Suprapubic skin (tissue), 4 donors: ENCODE data around the gene TBC1D22A. TPM values are rescaled to one million over a fixed set of nuclear protein-coding genes. Genes with fewer than 3 reads are reported as not detected.

ENCODE experiments used
- DNase-seq, 2 donors: peaks; one replicate each; pipeline ENCODE4 v3.0.0-alpha.2; 2019; ENCODE audit warnings: low spot score in 2 of 2
- H3K27ac ChIP-seq: fragments of 200-600 bp; sonication (generic); one replicate; pipeline ENCODE4 v1.5.1; 2019
- H3K27me3 ChIP-seq: fragments of 200-600 bp; sonication (generic); one replicate; pipeline ENCODE4 v1.5.1; 2019
- H3K36me3 ChIP-seq: fragments of 200-600 bp; sonication (generic); one replicate; pipeline ENCODE4 v1.5.1; 2019
- H3K4me1 ChIP-seq: fragments of 200-600 bp; sonication (generic); one replicate; pipeline ENCODE4 v1.5.1; 2019
- H3K4me3 ChIP-seq: fragments of 200-600 bp; sonication (generic); one replicate; pipeline ENCODE4 v1.5.1; 2019; ENCODE audit warnings: mild to moderate bottlenecking
- H3K9me3 ChIP-seq: fragments of 200-600 bp; sonication (generic); one replicate; pipeline ENCODE4 v1.5.1; 2019
- CTCF ChIP-seq, 2 donors: fragments of 200-600 bp in 1 of 2; fragments of 450-650 bp in 1 of 2; sonication (generic) in 1 of 2; IDR thresholded peaks; one replicate each; pipeline ENCODE4 v1.5.1; 2016 to 2019; ENCODE audit warnings: antibody characterized with exemption in 2 of 2, mild to moderate bottlenecking in 1 of 2, moderate library complexity in 1 of 2
- EP300 ChIP-seq: sonication (generic); formaldehyde crosslinking; IDR thresholded peaks from one replicate; pipeline ENCODE4 v1.6.1; 2017; ENCODE audit warnings: antibody characterized with exemption
- POLR2A ChIP-seq, 2 donors: fragments of 450-650 bp; IDR thresholded peaks; one replicate each; pipeline ENCODE4 v1.6.1; 2017; ENCODE audit warnings: antibody characterized with exemption in 2 of 2, mild to moderate bottlenecking in 2 of 2, moderate library complexity in 2 of 2
- POLR2AphosphoS5 ChIP-seq, 3 donors: sonication (generic); formaldehyde crosslinking; IDR thresholded peaks; one replicate each; pipeline ENCODE4 v1.6.1; 2017; ENCODE audit warnings: antibody characterized with exemption in 3 of 3
- WGBS: methylation state at CpG from one replicate; pipeline ENCODE4 v1.1.5; 2018; 5-methylcytosine and 5-hydroxymethylcytosine counted together
- total RNA-seq, 4 donors: library from RNA; depleted of rRNA; stranded (reverse); fragments of >200 nt; gene quantifications; one replicate each; pipeline ENCODE4 v1.1.0, GENCODE V29; 2016

Gene TBC1D22A
- total RNA-seq, 4 donors from 2014 or later = 24.8 to 43.2 (median 35.4) TPM

DNA sequence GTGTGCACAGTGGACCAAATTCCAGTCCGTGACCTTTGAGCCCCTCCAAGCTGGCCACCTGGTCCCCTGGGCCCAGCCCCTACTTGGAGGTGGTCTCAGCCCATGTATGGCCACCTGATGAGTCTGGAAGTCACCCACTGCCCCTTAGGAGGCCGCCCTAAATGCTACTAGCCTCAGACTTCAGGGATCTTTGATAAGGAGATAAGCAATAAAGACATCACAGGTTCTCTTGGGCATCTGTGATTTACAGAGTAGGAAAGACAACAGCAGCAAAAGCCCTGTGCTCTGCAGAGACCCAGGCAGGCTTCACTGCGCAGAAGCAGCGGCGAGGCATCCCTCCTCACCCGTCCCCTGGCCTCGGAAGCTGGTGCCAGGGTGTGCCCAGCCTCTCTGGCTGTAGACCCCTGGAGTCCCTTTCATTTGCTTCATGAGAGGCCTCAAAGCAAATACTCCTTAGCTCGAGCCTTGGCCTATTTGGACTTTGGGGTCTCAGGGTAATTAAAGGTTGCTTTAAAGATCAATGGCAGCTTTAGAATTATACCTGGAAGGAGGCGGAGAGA lies 360.1 kb downstream of the TBC1D22A start:
- peak in 1 of 2 donors; percentile 37 for DNase-seq
- Histone ChIP-seq H3K4me1 (peaks cover 20% of the 10 kb centered on the region), H3K4me3 (no peak overlapping the region), H3K27ac (no peak overlapping the region), H3K36me3 (no peaks in the 10 kb centered on the region), H3K27me3 (no peaks in the 10 kb centered on the region), H3K9me3 (no peaks in the 10 kb centered on the region)
- WGBS = 87% methylated on average over 8 of the region's 9 CpGs
- TF ChIP-seq EP300 (no peak), CTCF (IDR thresholded peaks at IDR 0.05) (no peak), POLR2AphosphoS5 (IDR thresholded peaks at IDR 0.05) (no peak), POLR2A (IDR thresholded peaks at IDR 0.05) (no peak)

DNA sequence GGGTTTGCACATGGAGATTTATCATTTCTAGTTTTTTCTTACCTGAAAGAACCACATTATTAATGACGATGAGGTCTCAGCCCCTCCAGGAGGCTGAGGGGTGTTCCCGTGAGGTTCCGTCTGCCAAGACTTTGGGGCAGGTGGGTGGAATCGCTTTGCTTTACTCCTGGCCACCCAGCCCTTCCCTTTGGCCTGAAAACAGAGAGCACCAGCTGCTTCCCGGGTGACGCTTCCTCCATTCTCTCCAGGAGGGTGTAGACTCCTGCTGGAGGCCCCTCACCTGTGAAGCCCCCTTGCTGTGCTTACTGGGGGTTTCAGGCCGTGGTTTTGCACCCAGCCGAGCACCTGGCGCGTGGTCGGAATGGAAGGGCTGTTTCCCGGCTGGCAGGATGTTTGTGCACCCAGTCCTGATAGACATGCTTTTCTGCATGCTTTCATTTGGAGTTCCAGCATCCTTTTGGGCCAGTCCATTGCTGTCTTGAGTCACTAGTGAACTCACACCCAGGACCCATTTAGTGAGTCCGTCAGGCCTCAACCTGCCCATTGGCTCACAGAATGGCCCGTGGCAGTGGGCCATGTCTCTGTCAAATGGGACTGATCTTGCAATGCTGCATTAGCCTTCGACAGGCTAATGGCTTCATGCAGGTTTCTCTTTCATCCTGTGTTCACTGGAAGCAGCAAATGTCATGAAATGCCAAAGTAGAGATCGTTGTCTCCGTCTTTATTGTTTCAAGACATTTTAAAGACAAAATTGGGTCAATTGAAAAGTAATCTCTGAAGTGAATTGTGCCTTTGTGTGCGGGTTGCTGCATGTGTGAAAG lies 360.8 kb downstream of the TBC1D22A start:
- no peaks in the 10 kb centered on the region for H3K9me3 ChIP-seq
- H3K27me3 ChIP-seq = no peaks in the 10 kb centered on the region
- H3K4me3 ChIP-seq = no peak overlapping the region
- WGBS = 83% methylated on average over 18 of the region's 18 CpGs
- TF ChIP-seq POLR2A (IDR thresholded peaks at IDR 0.05) (no peak), POLR2AphosphoS5 (IDR thresholded peaks at IDR 0.05) (no peak), EP300 (no peak), CTCF (IDR thresholded peaks at IDR 0.05) (no peak)
- H3K27ac ChIP-seq = peak overlapping the region; percentile 37
- H3K36me3 ChIP-seq = no peaks in the 10 kb centered on the region
- peak in 1 of 2 donors; percentile 54 for DNase-seq
- peaks cover 20% of the 10 kb centered on the region for H3K4me1 ChIP-seq

DNA sequence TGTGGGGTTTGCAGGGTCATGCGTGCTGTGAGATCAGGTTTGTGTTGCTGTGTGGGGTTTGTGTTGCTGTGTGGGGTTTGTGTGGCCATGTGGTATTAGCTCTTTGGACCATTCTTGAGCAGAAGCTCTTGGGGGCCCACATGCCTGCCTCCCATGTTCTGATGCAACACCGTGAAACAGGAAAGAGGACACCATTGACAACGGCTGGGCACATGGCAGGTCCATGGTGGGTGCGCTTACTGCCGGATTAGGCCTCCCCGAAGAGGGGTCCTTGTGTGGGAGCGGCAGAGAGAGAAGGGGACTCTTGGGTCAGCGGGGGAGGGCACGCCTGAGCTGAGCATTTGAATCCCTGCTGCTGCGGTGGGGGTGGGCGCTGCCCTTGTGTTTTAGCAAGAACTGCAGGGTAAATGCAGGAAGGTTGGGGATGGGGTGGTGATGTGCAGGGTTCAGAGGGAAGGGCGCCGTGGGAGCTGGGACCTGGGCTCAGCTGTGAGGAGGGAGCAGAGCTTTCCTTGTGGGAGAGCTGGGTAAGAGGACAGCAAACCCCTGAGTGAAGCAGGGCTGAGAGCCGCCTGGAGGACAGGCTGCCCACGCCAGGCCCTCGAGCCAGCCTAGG lies 361.5 kb downstream of the TBC1D22A start:
- TF ChIP-seq POLR2AphosphoS5 (IDR thresholded peaks at IDR 0.05) = no peak
- no peak for TF ChIP-seq EP300
- TF ChIP-seq CTCF (IDR thresholded peaks at IDR 0.05) = no peak
- no peak for TF ChIP-seq POLR2A (IDR thresholded peaks at IDR 0.05)
- no peaks in the 10 kb centered on the region for H3K36me3 ChIP-seq
- no peak overlapping the region for H3K4me3 ChIP-seq
- 92% methylated on average over 14 of the region's 16 CpGs for WGBS
- H3K4me1 ChIP-seq = peaks cover 20% of the 10 kb centered on the region
- peak in 1 of 2 donors; percentile 49 for DNase-seq
- H3K9me3 ChIP-seq = no peaks in the 10 kb centered on the region
- peak overlapping the region; percentile 37 for H3K27ac ChIP-seq
- H3K27me3 ChIP-seq = no peaks in the 10 kb centered on the region

DNA sequence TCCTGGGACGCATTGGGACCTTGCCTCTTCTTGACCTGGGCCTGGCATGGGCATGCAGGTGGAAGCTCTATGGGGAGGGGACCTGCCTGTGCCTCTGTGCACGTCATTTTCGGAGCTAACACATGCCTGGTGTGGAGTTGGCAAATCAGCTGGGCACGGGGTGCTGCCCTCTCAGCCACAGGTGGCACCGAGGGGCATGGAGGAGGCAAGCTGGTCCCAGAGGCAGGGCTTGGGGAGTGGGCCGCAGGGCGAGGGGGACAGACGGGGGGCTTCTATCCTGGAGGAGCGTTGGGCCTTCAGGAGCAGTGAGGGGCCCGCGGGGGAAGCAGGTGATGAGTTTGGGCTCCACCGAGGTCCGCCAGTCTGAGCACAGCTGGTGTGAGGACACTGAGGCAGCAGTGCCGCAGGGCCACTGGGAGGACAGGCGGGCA lies 362.0 kb downstream of the TBC1D22A start:
- Histone ChIP-seq H3K4me1 (peaks cover 22% of the 10 kb centered on the region), H3K27ac (no peak overlapping the region), H3K4me3 (no peak overlapping the region), H3K36me3 (no peaks in the 10 kb centered on the region), H3K27me3 (no peaks in the 10 kb centered on the region), H3K9me3 (no peaks in the 10 kb centered on the region)
- WGBS = 91% methylated on average over 12 of the region's 15 CpGs
- TF ChIP-seq EP300 (no peak), CTCF (IDR thresholded peaks at IDR 0.05) (no peak), POLR2AphosphoS5 (IDR thresholded peaks at IDR 0.05) (no peak), POLR2A (IDR thresholded peaks at IDR 0.05) (no peak)
- DNase-seq = peak in 1 of 2 donors; percentile 61

GRCh38 chr22:47124961-47125360 lies 362.5 kb downstream of the TBC1D22A start:
- WGBS = 74% methylated on average over 13 of the region's 14 CpGs
- Histone ChIP-seq H3K9me3 (no peaks in the 10 kb centered on the region), H3K4me3 (no peak overlapping the region), H3K27me3 (no peaks in the 10 kb centered on the region), H3K4me1 (peaks cover 25% of the 10 kb centered on the region), H3K27ac (no peak overlapping the region), H3K36me3 (no peaks in the 10 kb centered on the region)
- DNase-seq = peak in 1 of 2 donors; percentile 60
- TF ChIP-seq EP300 (no peak), POLR2A (IDR thresholded peaks at IDR 0.05) (no peak), CTCF (IDR thresholded peaks at IDR 0.05) (no peak), POLR2AphosphoS5 (IDR thresholded peaks at IDR 0.05) (no peak)
